HCT116 (cell line): ENCODE data around the gene PPIH.

Experiments used
- ATF3 ChIP-seq: IDR thresholded peaks from 2 replicates; pipeline ENCODE4 v1.6.1; 2012
- CTCF ChIP-seq, 3 experiments: fragments of 200-600 bp in 1 of 3; sonication (generic) in 1 of 3; IDR thresholded peaks in 2 of 3; conservative IDR thresholded peaks in 1 of 3; 2 replicates each; pipeline ENCODE4 v1.5.1; 2012 to 2017; ENCODE audit warnings: low read depth in 2 of 3, low read length in 2 of 3, antibody characterized with exemption in 1 of 3, borderline replicate concordance in 1 of 3, control low read depth in 1 of 3, mild to moderate bottlenecking in 1 of 3, mixed read lengths in 1 of 3, mixed run types in 1 of 3, moderate library complexity in 1 of 3; ENCODE audit not compliant: insufficient read depth in 1 of 3
- EZH2 ChIP-seq: fragments of 200-600 bp; sonication (generic); IDR thresholded peaks from 2 replicates; pipeline ENCODE4 v1.6.1; 2017; ENCODE audit warnings: antibody characterized with exemption, mixed run types
- FOSL1 ChIP-seq: IDR thresholded peaks from 2 replicates; pipeline ENCODE4 v1.6.1; 2012; ENCODE audit warnings: low read depth
- JUND ChIP-seq: IDR thresholded peaks from 2 replicates; pipeline ENCODE4 v1.6.1; 2012
- POLR2A ChIP-seq: IDR thresholded peaks from 2 replicates; pipeline ENCODE4 v1.7.0; 2011; ENCODE audit warnings: borderline replicate concordance; ENCODE audit not compliant: insufficient read depth, insufficient read length; ENCODE audit errors: extremely low read depth
- POLR2AphosphoS5 ChIP-seq: IDR thresholded peaks from 2 replicates; pipeline ENCODE4 v1.6.1; 2011; ENCODE audit warnings: mild to moderate bottlenecking, low read depth, low read length, moderate library complexity
- RAD21 ChIP-seq: IDR thresholded peaks from 2 replicates; pipeline ENCODE4 v1.6.1; 2012; ENCODE audit warnings: low read depth, mild to moderate bottlenecking
- REST ChIP-seq: IDR thresholded peaks from 2 replicates; pipeline ENCODE4 v1.6.1; 2012; ENCODE audit warnings: low read depth
- SIN3A ChIP-seq: IDR thresholded peaks from 2 replicates; pipeline ENCODE4 v1.6.1; 2012; ENCODE audit warnings: low read depth
- SP1 ChIP-seq: IDR thresholded peaks from 2 replicates; pipeline ENCODE4 v1.6.1; 2012; ENCODE audit warnings: low read depth
- SRF ChIP-seq: IDR thresholded peaks from 2 replicates; pipeline ENCODE4 v1.6.1; 2012; ENCODE audit warnings: low read depth
- YY1 ChIP-seq: IDR thresholded peaks from 2 replicates; pipeline ENCODE4 v1.6.1; 2011; ENCODE audit warnings: low read length, low read depth, moderate library complexity, mild to moderate bottlenecking; ENCODE audit not compliant: insufficient replicate concordance; ENCODE audit errors: extremely low read depth
- ZFX ChIP-seq: fragments of 450-650 bp; IDR thresholded peaks from 2 replicates; pipeline ENCODE4 v1.6.1; 2017

- no peak for TF ChIP-seq CTCF (IDR thresholded peaks at IDR 0.05 in 2 of 3, conservative IDR thresholded peaks at IDR 0.05 in 1 of 3; ENCODE audit: borderline replicate concordance in 1 of 3, insufficient read depth in 1 of 3, low read depth in 2 of 3, low read length in 2 of 3)
- TF ChIP-seq YY1, result no peak
- TF ChIP-seq POLR2A, result no peak
- no peak for TF ChIP-seq ATF3
- no peak for TF ChIP-seq SP1
- TF ChIP-seq POLR2AphosphoS5, result no peak
- no peak for TF ChIP-seq REST
- no peak for TF ChIP-seq SIN3A
- no peak for TF ChIP-seq JUND
- no peak for TF ChIP-seq SRF
- no peak for TF ChIP-seq ZFX
- TF ChIP-seq FOSL1, result no peak
- no peak for TF ChIP-seq EZH2
- TF ChIP-seq RAD21, result no peak
Observed at GRCh38 chr1:42721926-42722325, 63.7 kb downstream of the PPIH start.
